ENCODE measurements around the gene UPF3B. TPM values are rescaled to one million over a fixed set of nuclear protein-coding genes. Genes with fewer than 3 reads are reported as not detected.

Gene UPF3B
- total and polyA plus RNA-seq, 9 donors = 3.8 to 14.4 (median 12.9) TPM

DNA sequence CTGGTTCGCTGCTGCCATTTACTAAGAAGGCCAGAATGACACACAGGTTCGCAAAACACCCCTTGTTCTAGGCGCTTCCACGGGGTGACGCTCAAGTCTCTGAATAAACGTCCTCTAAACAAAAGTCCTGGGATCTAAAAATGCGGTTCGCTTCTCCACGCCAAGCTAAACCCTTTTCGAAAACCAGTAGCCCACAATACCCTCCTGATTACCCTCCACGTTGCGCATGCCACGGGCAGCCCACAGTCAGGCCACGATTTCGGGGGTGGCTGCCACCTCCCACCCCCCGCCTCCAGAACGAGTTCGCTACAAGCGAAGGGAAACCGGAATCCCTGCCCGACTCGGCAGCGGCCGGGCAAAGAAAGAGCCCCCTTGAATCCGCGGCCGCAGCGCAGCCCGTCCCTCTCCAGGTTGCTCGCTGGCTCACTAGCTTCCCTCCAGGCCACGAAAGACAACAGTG lies 61.8 kb downstream of the UPF3B start:
- H3K36me3 ChIP-seq (ENCODE audit: control insufficient read depth, insufficient read depth, low read length) = peaks cover 22% of the 10 kb centered on the region
- H3K27me3 ChIP-seq (ENCODE audit: control insufficient read depth, insufficient read depth, low read length) = no peaks in the 10 kb centered on the region

DNA sequence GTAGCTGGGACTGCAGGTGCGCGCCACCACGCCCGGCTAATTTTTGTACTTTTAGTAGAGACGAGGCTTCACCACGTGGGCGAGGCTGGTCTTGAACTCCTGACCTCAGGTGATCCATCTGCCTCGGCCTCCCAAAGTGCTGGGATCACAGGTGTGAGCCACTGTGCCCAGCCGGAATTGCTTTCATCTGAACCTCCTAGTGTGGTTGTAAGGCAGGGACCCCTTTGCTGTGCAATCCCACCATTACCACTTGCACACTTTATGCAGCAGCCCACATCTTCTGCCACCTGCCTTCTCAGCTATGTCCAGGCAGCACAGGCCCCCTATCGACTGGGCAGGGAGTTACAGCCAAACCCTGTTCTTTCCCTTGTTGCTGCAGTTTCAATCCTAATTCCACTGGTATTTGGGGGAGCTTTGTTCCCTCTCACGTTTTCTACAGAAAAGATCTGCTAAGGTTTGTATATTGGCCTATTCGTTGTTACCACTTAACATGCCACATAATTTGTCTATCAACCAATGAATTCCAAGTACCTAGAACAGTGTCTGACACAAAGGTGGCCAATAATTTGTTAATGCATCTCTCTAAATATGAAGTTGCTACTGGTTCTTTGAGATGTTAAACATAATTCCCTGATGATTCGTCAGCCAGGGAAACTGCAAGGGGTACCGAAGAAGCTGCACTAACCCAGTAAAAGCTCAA lies 67.9 kb downstream of the UPF3B start:
- 89% methylated on average over 8 of the region's 14 CpGs for WGBS (ENCODE audit: insufficient coverage)
- H3K4me1 ChIP-seq (ENCODE audit: control insufficient read depth, insufficient read depth, low read length) = peaks cover 14% of the 10 kb centered on the region
- peaks cover 39% of the 10 kb centered on the region for H3K36me3 ChIP-seq (ENCODE audit: control insufficient read depth, insufficient read depth, low read length)
- H3K9me3 ChIP-seq (replicated peaks; ENCODE audit: control insufficient read depth, low read depth, low read length) = no peaks in the 10 kb centered on the region
- H3K4me3 ChIP-seq (ENCODE audit: low read length) = no peak overlapping the region
- H3K27ac ChIP-seq (ENCODE audit: low read length) = no peak overlapping the region
- H3K27me3 ChIP-seq (ENCODE audit: control insufficient read depth, insufficient read depth, low read length) = no peaks in the 10 kb centered on the region
- no peak for DNase-seq

More for the DNA sequence above, 61.8 kb downstream of the UPF3B start:
- DNase-seq = peak; percentile 69
- H3K4me3 ChIP-seq (ENCODE audit: low read length) = peak overlapping the region; percentile 86
- H3K9me3 ChIP-seq (replicated peaks; ENCODE audit: control insufficient read depth, low read depth, low read length) = no peaks in the 10 kb centered on the region
- H3K27ac ChIP-seq (ENCODE audit: low read length) = peak overlapping the region; percentile 100
- 41% methylated on average over 31 of the region's 31 CpGs for WGBS (ENCODE audit: insufficient coverage)
- H3K4me1 ChIP-seq (ENCODE audit: control insufficient read depth, insufficient read depth, low read length) = peaks cover 17% of the 10 kb centered on the region

Other genes starting within 250 kb of the UPF3B start
- gene NKRF, start 246.5 kb downstream of the UPF3B start, total RNA-seq = 3.5 TPM
- gene NKRF, start 246.5 kb downstream of the UPF3B start, polyA plus RNA-seq (ENCODE audit: insufficient read depth in 1 of 8, insufficient read length in 8 of 8, low replicate concordance in 1 of 8) = 1 to 10 TPM; 5.3 to 9.9 (median 6.9) TPM
- 39.0 TPM for gene SEPTIN6, start 159.8 kb downstream of the UPF3B start, total RNA-seq
- 10 to 100 TPM; 26.5 to 50.0 (median 38.9) TPM for gene SEPTIN6, start 159.8 kb downstream of the UPF3B start, polyA plus RNA-seq (ENCODE audit: insufficient read depth in 1 of 8, insufficient read length in 8 of 8, low replicate concordance in 1 of 8)
- gene SOWAHD, start 94.4 kb downstream of the UPF3B start, total RNA-seq = 0.49 TPM
- gene SOWAHD, start 94.4 kb downstream of the UPF3B start, polyA plus RNA-seq (ENCODE audit: insufficient read depth in 1 of 8, insufficient read length in 8 of 8, low replicate concordance in 1 of 8) = 1 to 10 TPM in 1 of 8 donors, under 1 TPM in 7; 0.41 to 1.1 (median 0.62) TPM
- 6,022 TPM for gene RPL39, start 61.3 kb downstream of the UPF3B start, total RNA-seq
- 1,000 to 10,000 TPM; 2,943 to 4,160 (median 3,307) TPM for gene RPL39, start 61.3 kb downstream of the UPF3B start, polyA plus RNA-seq (ENCODE audit: insufficient read depth in 1 of 8, insufficient read length in 8 of 8, low replicate concordance in 1 of 8)
- gene RNF113A, start 18.8 kb upstream of the UPF3B start, total RNA-seq = 11.9 TPM
- 10 to 100 TPM in 3 of 8 donors, 1 to 10 TPM in 5; 8.1 to 11.0 (median 9.4) TPM for gene RNF113A, start 18.8 kb upstream of the UPF3B start, polyA plus RNA-seq (ENCODE audit: insufficient read depth in 1 of 8, insufficient read length in 8 of 8, low replicate concordance in 1 of 8)
- gene NDUFA1, start 18.9 kb upstream of the UPF3B start, total RNA-seq = 183 TPM
- 100 to 1,000 TPM in 5 of 8 donors, 10 to 100 TPM in 3; 89.4 to 142 (median 115) TPM for gene NDUFA1, start 18.9 kb upstream of the UPF3B start, polyA plus RNA-seq (ENCODE audit: insufficient read depth in 1 of 8, insufficient read length in 8 of 8, low replicate concordance in 1 of 8)
- gene AKAP14, start 42.9 kb upstream of the UPF3B start, total RNA-seq = not detected
- not detected for gene AKAP14, start 42.9 kb upstream of the UPF3B start, polyA plus RNA-seq (ENCODE audit: insufficient read depth in 1 of 8, insufficient read length in 8 of 8, low replicate concordance in 1 of 8)
- 5.4 TPM for gene NKAP, start 90.8 kb upstream of the UPF3B start, total RNA-seq
- 1 to 10 TPM; 6.9 to 9.5 (median 8.2) TPM for gene NKAP, start 90.8 kb upstream of the UPF3B start, polyA plus RNA-seq (ENCODE audit: insufficient read depth in 1 of 8, insufficient read length in 8 of 8, low replicate concordance in 1 of 8)
- gene RHOXF2B, start 224.7 kb upstream of the UPF3B start, total RNA-seq = not detected
- gene RHOXF2B, start 224.7 kb upstream of the UPF3B start, polyA plus RNA-seq (ENCODE audit: insufficient read depth in 1 of 8, insufficient read length in 8 of 8, low replicate concordance in 1 of 8) = under 1 TPM in 2 of 8 donors, not detected in 6; 0.15 to 0.20 TPM

Data from muscle of leg (tissue), 11 donors.